Fibroblast of mammary gland (primary cell): ENCODE data around the gene SPSB2.

ENCODE experiments used
- DNase-seq: peaks from one replicate; pipeline ENCODE4 v3.0.0-alpha.2; 2010; ENCODE audit warnings: low read depth
- H3K4me3 ChIP-seq: 2 replicates; pipeline ENCODE4 v1.5.1; 2011; ENCODE audit warnings: low read depth, mild to moderate bottlenecking, low read length, moderate library complexity; ENCODE audit not compliant: control insufficient read depth
- CTCF ChIP-seq: conservative IDR thresholded peaks from 2 replicates; pipeline ENCODE4 v1.5.1; 2011; ENCODE audit warnings: low read depth, low read length, inconsistent platforms; ENCODE audit not compliant: control insufficient read depth, insufficient read depth

Gene SPSB2

GRCh38 chr12:6840330-6840729, 32.8 kb downstream of the SPSB2 start:
- no peak overlapping the region for H3K4me3 ChIP-seq

GRCh38 chr12:6839482-6840201, 33.5 kb downstream of the SPSB2 start:
- no peak for DNase-seq
- TF ChIP-seq CTCF: no peak
- no peak overlapping the region for H3K4me3 ChIP-seq

More at GRCh38 chr12:6840330-6840729, 32.8 kb downstream of the SPSB2 start:
- no peak for DNase-seq
- no peak for TF ChIP-seq CTCF

GRCh38 chr12:6838854-6839253, 34.2 kb downstream of the SPSB2 start:
- TF ChIP-seq CTCF: no peak
- no peak for DNase-seq
- H3K4me3 ChIP-seq: no peak overlapping the region

- DNase-seq: no peak
- H3K4me3 ChIP-seq: no peak overlapping the region
- no peak for TF ChIP-seq CTCF
Observed at GRCh38 chr12:6837370-6838060, 35.6 kb downstream of the SPSB2 start.

GRCh38 chr12:6836851-6837250, 36.3 kb downstream of the SPSB2 start:
- TF ChIP-seq CTCF: no peak
- no peak for DNase-seq
- no peak overlapping the region for H3K4me3 ChIP-seq

GRCh38 chr12:6834873-6835272, 38.2 kb downstream of the SPSB2 start:
- H3K4me3 ChIP-seq: no peak overlapping the region
- TF ChIP-seq CTCF: no peak
- no peak for DNase-seq

- no peak overlapping the region for H3K4me3 ChIP-seq
- no peak for DNase-seq
- no peak for TF ChIP-seq CTCF
Observed at GRCh38 chr12:6834254-6834653, 38.8 kb downstream of the SPSB2 start.
